Skeletal muscle satellite cell (primary cell): ENCODE data around the gene FOXP1.

Experiments
- H3K27me3 ChIP-seq: 2 replicates; pipeline ENCODE4 v1.7.0; 2013; ENCODE audit warnings: low read length; ENCODE audit not compliant: control insufficient read depth, insufficient read depth
- H3K36me3 ChIP-seq: 2 replicates; pipeline ENCODE4 v1.7.0; 2013; ENCODE audit warnings: mild to moderate bottlenecking, control low read depth, low read length; ENCODE audit not compliant: insufficient read depth
- H3K4me1 ChIP-seq: 2 replicates; pipeline ENCODE4 v1.7.0; 2013; ENCODE audit warnings: low read length; ENCODE audit not compliant: control insufficient read depth, insufficient read depth
- H3K4me2 ChIP-seq: 2 replicates; pipeline ENCODE4 v1.7.0; 2013; ENCODE audit warnings: mild to moderate bottlenecking, low read length
- H3K4me3 ChIP-seq: 2 replicates; pipeline ENCODE4 v1.7.0; 2013; ENCODE audit warnings: low read length
- H3K9ac ChIP-seq: 2 replicates; pipeline ENCODE4 v1.7.0; 2013; ENCODE audit warnings: mild to moderate bottlenecking, low read depth, low read length, moderate library complexity
- H3K9me3 ChIP-seq: replicated peaks from 2 replicates; pipeline ENCODE4 v1.7.0; 2013; ENCODE audit warnings: mild to moderate bottlenecking, control low read depth, low read length

Gene FOXP1

GRCh38 chr3:71384837-71385716 lies 198.5 kb downstream of the FOXP1 start:
- no peaks in the 10 kb centered on the region for H3K9me3 ChIP-seq
- H3K9ac ChIP-seq: no peak overlapping the region
- H3K4me1 ChIP-seq: peaks cover 15% of the 10 kb centered on the region
- H3K27me3 ChIP-seq: no peaks in the 10 kb centered on the region
- no peak overlapping the region for H3K4me3 ChIP-seq
- no peaks in the 10 kb centered on the region for H3K36me3 ChIP-seq
- no peak overlapping the region for H3K4me2 ChIP-seq

- Histone ChIP-seq H3K9ac (no peak overlapping the region), H3K4me2 (no peak overlapping the region), H3K36me3 (no peaks in the 10 kb centered on the region), H3K4me3 (no peak overlapping the region), H3K4me1 (peaks cover 13% of the 10 kb centered on the region), H3K27me3 (no peaks in the 10 kb centered on the region), H3K9me3 (no peaks in the 10 kb centered on the region)
Measured at GRCh38 chr3:71384388-71384787, 199.1 kb downstream of the FOXP1 start.

- peaks cover 13% of the 10 kb centered on the region for H3K4me1 ChIP-seq
Measured at GRCh38 chr3:71380096-71380495, 203.4 kb downstream of the FOXP1 start.

GRCh38 chr3:71378509-71378908 lies 205.0 kb downstream of the FOXP1 start:
- no peaks in the 10 kb centered on the region for H3K27me3 ChIP-seq
- no peaks in the 10 kb centered on the region for H3K9me3 ChIP-seq
- no peak overlapping the region for H3K9ac ChIP-seq
- no peak overlapping the region for H3K4me2 ChIP-seq
- no peak overlapping the region for H3K4me3 ChIP-seq
- no peaks in the 10 kb centered on the region for H3K36me3 ChIP-seq
- peaks cover 7% of the 10 kb centered on the region for H3K4me1 ChIP-seq

More at GRCh38 chr3:71380096-71380495, 203.4 kb downstream of the FOXP1 start:
- Histone ChIP-seq H3K36me3 (no peaks in the 10 kb centered on the region), H3K4me3 (no peak overlapping the region), H3K9me3 (no peaks in the 10 kb centered on the region), H3K27me3 (no peaks in the 10 kb centered on the region), H3K9ac (no peak overlapping the region), H3K4me2 (no peak overlapping the region)

GRCh38 chr3:71376911-71377310 lies 206.6 kb downstream of the FOXP1 start:
- Histone ChIP-seq H3K9ac (no peak overlapping the region), H3K4me1 (peaks cover 7% of the 10 kb centered on the region), H3K27me3 (no peaks in the 10 kb centered on the region), H3K4me3 (no peak overlapping the region), H3K36me3 (no peaks in the 10 kb centered on the region), H3K9me3 (no peaks in the 10 kb centered on the region), H3K4me2 (no peak overlapping the region)

GRCh38 chr3:71376503-71376902 lies 207.0 kb downstream of the FOXP1 start:
- Histone ChIP-seq H3K4me1 (peaks cover 7% of the 10 kb centered on the region), H3K36me3 (no peaks in the 10 kb centered on the region), H3K9me3 (no peaks in the 10 kb centered on the region), H3K27me3 (no peaks in the 10 kb centered on the region), H3K9ac (no peak overlapping the region), H3K4me2 (no peak overlapping the region), H3K4me3 (no peak overlapping the region)

GRCh38 chr3:71374582-71374981 lies 208.9 kb downstream of the FOXP1 start:
- Histone ChIP-seq H3K4me1 (peaks cover 10% of the 10 kb centered on the region), H3K27me3 (no peaks in the 10 kb centered on the region), H3K36me3 (no peaks in the 10 kb centered on the region), H3K4me3 (no peak overlapping the region), H3K4me2 (no peak overlapping the region), H3K9me3 (no peaks in the 10 kb centered on the region), H3K9ac (no peak overlapping the region)

- no peak overlapping the region for H3K9ac ChIP-seq
Measured at GRCh38 chr3:71372911-71373637, 210.5 kb downstream of the FOXP1 start.

GRCh38 chr3:71372241-71372768 lies 211.2 kb downstream of the FOXP1 start:
- peaks cover 11% of the 10 kb centered on the region for H3K4me1 ChIP-seq
- H3K4me2 ChIP-seq: no peak overlapping the region
- H3K27me3 ChIP-seq: no peaks in the 10 kb centered on the region
- H3K4me3 ChIP-seq: no peak overlapping the region
- no peaks in the 10 kb centered on the region for H3K36me3 ChIP-seq
- no peak overlapping the region for H3K9ac ChIP-seq
- no peaks in the 10 kb centered on the region for H3K9me3 ChIP-seq

More at GRCh38 chr3:71372911-71373637, 210.5 kb downstream of the FOXP1 start:
- no peaks in the 10 kb centered on the region for H3K9me3 ChIP-seq
- H3K36me3 ChIP-seq: no peaks in the 10 kb centered on the region
- H3K4me1 ChIP-seq: peaks cover 11% of the 10 kb centered on the region
- no peak overlapping the region for H3K4me2 ChIP-seq
- H3K27me3 ChIP-seq: no peaks in the 10 kb centered on the region
- no peak overlapping the region for H3K4me3 ChIP-seq

- Histone ChIP-seq H3K4me2 (no peak overlapping the region), H3K9me3 (no peaks in the 10 kb centered on the region), H3K4me3 (no peak overlapping the region), H3K36me3 (no peaks in the 10 kb centered on the region), H3K4me1 (peaks cover 11% of the 10 kb centered on the region), H3K9ac (no peak overlapping the region), H3K27me3 (no peaks in the 10 kb centered on the region)
Measured at GRCh38 chr3:71371282-71371681, 212.2 kb downstream of the FOXP1 start.

- H3K4me3 ChIP-seq: no peak overlapping the region
- H3K27me3 ChIP-seq: no peaks in the 10 kb centered on the region
- H3K4me1 ChIP-seq: peaks cover 11% of the 10 kb centered on the region
- no peak overlapping the region for H3K9ac ChIP-seq
- no peaks in the 10 kb centered on the region for H3K9me3 ChIP-seq
- peak overlapping the region; percentile 3 for H3K4me2 ChIP-seq
- H3K36me3 ChIP-seq: no peaks in the 10 kb centered on the region
Measured at GRCh38 chr3:71370467-71370866, 213.1 kb downstream of the FOXP1 start.
